Osteoblast (primary cell): ENCODE results near the gene SORCS3. TPM values are rescaled to one million over a fixed set of nuclear protein-coding genes. Genes with fewer than 3 reads are reported as not detected.

ENCODE experiments used
- DNase-seq: peaks from one replicate; pipeline ENCODE4 v3.0.0; 2011; ENCODE audit warnings: low spot score, mixed read lengths; ENCODE audit not compliant: insufficient read length; ENCODE audit errors: missing footprints
- H2AFZ ChIP-seq: 2 replicates; pipeline ENCODE4 v1.6.0; 2011; ENCODE audit warnings: mild to moderate bottlenecking, low read length
- H3K27ac ChIP-seq: 2 replicates; pipeline ENCODE4 v1.5.1; 2011; ENCODE audit warnings: mild to moderate bottlenecking, low read depth, low read length, moderate library complexity
- H3K27me3 ChIP-seq: 2 replicates; pipeline ENCODE4 v1.6.0; 2012; ENCODE audit warnings: mild to moderate bottlenecking, control low read depth, inconsistent platforms, low read length, moderate library complexity; ENCODE audit not compliant: insufficient read depth
- H3K36me3 ChIP-seq: 2 replicates; pipeline ENCODE4 v1.5.1; 2011; ENCODE audit warnings: mild to moderate bottlenecking, low read length, control low read depth, moderate library complexity; ENCODE audit not compliant: insufficient read depth
- H3K4me1 ChIP-seq: 2 replicates; pipeline ENCODE4 v1.5.1; 2011; ENCODE audit warnings: mild to moderate bottlenecking, low read length, control low read depth, moderate library complexity; ENCODE audit not compliant: insufficient read depth
- H3K4me2 ChIP-seq: 2 replicates; pipeline ENCODE4 v1.6.0; 2011; ENCODE audit warnings: mild to moderate bottlenecking, low read length; ENCODE audit not compliant: insufficient read depth
- H3K4me3 ChIP-seq: fragments of 200-600 bp; sonication (generic); 3 replicates; pipeline ENCODE4 v1.5.1; 2012; ENCODE audit warnings: mild to moderate bottlenecking, low read length, inconsistent platforms; ENCODE audit not compliant: insufficient read depth
- H3K79me2 ChIP-seq: 2 replicates; pipeline ENCODE4 v1.6.0; 2012; ENCODE audit warnings: mild to moderate bottlenecking, low read length, control low read depth, inconsistent platforms; ENCODE audit not compliant: insufficient read depth
- H3K9me3 ChIP-seq: 2 replicates; pipeline ENCODE4 v1.5.1; 2011; ENCODE audit warnings: low read depth, low read length, control low read depth
- H4K20me1 ChIP-seq: 2 replicates; pipeline ENCODE4 v1.6.0; 2012; ENCODE audit warnings: mild to moderate bottlenecking, low read length, control low read depth; ENCODE audit not compliant: insufficient read depth
- CTCF ChIP-seq: IDR thresholded peaks from 2 replicates; pipeline ENCODE4 v1.5.1; 2011; ENCODE audit warnings: mild to moderate bottlenecking, low read depth, low read length, moderate library complexity; ENCODE audit errors: extremely low read depth
- total RNA-seq: library from RNA; depleted of rRNA; stranded (reverse); fragments of >200 nt; gene quantifications from 2 replicates; pipeline ENCODE4 v1.2.3, GENCODE V29; 2012

SORCS3 gene
- total RNA-seq, 1 donor = not detected

GRCh38 chr10:104780165-104780564, 139.1 kb downstream of the SORCS3 start:
- no peak overlapping the region for H3K27ac ChIP-seq
- no peak overlapping the region for H3K4me3 ChIP-seq
- H2AFZ ChIP-seq = no peak overlapping the region
- H3K79me2 ChIP-seq = no peaks in the 10 kb centered on the region
- H3K9me3 ChIP-seq = no peaks in the 10 kb centered on the region
- no peak overlapping the region for H3K4me2 ChIP-seq
- DNase-seq = no peak
- H4K20me1 ChIP-seq = no peaks in the 10 kb centered on the region
- TF ChIP-seq CTCF = no peak
- no peaks in the 10 kb centered on the region for H3K27me3 ChIP-seq
- H3K4me1 ChIP-seq = no peaks in the 10 kb centered on the region
- H3K36me3 ChIP-seq = no peaks in the 10 kb centered on the region

GRCh38 chr10:104780946-104781595, 140.0 kb downstream of the SORCS3 start:
- DNase-seq = no peak

GRCh38 chr10:104784452-104784851, 143.4 kb downstream of the SORCS3 start:
- no peak overlapping the region for H3K4me3 ChIP-seq
- H3K4me1 ChIP-seq = no peaks in the 10 kb centered on the region
- no peaks in the 10 kb centered on the region for H3K27me3 ChIP-seq
- no peak overlapping the region for H3K4me2 ChIP-seq
- no peaks in the 10 kb centered on the region for H3K36me3 ChIP-seq
- H2AFZ ChIP-seq = no peak overlapping the region
- no peaks in the 10 kb centered on the region for H3K79me2 ChIP-seq
- H4K20me1 ChIP-seq = no peaks in the 10 kb centered on the region
- TF ChIP-seq CTCF = no peak
- no peak overlapping the region for H3K27ac ChIP-seq
- H3K9me3 ChIP-seq = no peaks in the 10 kb centered on the region
- DNase-seq = no peak

More at GRCh38 chr10:104780946-104781595, 140.0 kb downstream of the SORCS3 start:
- Histone ChIP-seq H3K4me2 (no peak overlapping the region), H4K20me1 (no peaks in the 10 kb centered on the region), H3K27ac (no peak overlapping the region), H3K36me3 (no peaks in the 10 kb centered on the region), H3K27me3 (no peaks in the 10 kb centered on the region), H3K4me1 (no peaks in the 10 kb centered on the region), H3K9me3 (no peaks in the 10 kb centered on the region), H2AFZ (no peak overlapping the region), H3K4me3 (no peak overlapping the region), H3K79me2 (no peaks in the 10 kb centered on the region)
- no peak for TF ChIP-seq CTCF

GRCh38 chr10:104791471-104791870, 150.4 kb downstream of the SORCS3 start:
- Histone ChIP-seq H4K20me1 (no peaks in the 10 kb centered on the region), H3K27ac (no peak overlapping the region), H2AFZ (no peak overlapping the region), H3K4me2 (no peak overlapping the region), H3K4me1 (no peaks in the 10 kb centered on the region), H3K4me3 (no peak overlapping the region), H3K27me3 (no peaks in the 10 kb centered on the region), H3K9me3 (no peaks in the 10 kb centered on the region), H3K79me2 (no peaks in the 10 kb centered on the region), H3K36me3 (no peaks in the 10 kb centered on the region)
- no peak for TF ChIP-seq CTCF
- no peak for DNase-seq
